HPDE6-E6E7 (cell line): ENCODE measurements around the gene ASH1L.
"Not testable (repeated sequence)": the region's sequence is repeated elsewhere in the genome, so short reads cannot be mapped to it uniquely, and the experiment has no call there.

Experiments used
- DNase-seq: peaks from one replicate; pipeline ENCODE4 v3.0.0; 2011; ENCODE audit warnings: missing footprints; ENCODE audit errors: extremely low spot score

The ASH1L gene

DNA sequence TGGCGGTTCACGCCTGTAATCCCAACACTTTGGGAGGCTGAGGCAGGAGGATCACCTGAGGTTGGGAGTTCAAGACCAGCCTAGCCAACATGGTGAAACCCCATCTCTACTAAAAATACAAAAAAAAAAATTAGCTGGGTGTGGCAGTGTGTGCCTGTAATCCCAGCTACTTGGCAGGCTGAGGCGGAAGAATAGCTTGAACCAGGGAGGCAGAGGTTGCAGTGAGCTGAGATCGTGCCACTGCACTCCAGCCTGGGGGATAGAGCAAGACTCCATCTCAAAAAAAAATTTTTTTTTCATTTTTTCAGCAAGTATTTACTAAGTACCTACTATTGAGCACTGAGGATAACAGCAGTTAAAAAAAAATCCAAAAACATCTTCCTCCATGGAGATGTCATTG is 69.0 kb downstream of the ASH1L start:
- DNase-seq, result not testable (repeated sequence)

DNA sequence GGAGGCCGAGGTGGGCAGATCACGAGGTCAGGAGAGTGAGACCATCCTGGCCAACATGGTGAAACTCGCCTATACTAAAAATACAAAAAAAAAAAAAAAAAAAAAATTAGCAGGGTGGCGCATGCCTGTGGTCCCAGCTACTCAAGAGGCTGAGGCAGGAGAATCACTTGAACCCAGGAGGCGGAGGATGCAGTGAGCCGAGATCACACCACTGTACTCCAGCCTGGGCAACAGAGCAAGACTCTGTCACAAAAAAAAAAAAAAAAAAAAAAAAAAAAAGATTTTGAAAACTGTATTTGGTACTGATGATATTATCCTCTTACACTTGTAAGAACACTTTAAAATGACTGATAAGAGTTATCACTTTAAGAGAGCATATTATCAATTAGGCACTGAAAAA is 74.2 kb downstream of the ASH1L start:
- DNase-seq, result not testable (repeated sequence)

DNA sequence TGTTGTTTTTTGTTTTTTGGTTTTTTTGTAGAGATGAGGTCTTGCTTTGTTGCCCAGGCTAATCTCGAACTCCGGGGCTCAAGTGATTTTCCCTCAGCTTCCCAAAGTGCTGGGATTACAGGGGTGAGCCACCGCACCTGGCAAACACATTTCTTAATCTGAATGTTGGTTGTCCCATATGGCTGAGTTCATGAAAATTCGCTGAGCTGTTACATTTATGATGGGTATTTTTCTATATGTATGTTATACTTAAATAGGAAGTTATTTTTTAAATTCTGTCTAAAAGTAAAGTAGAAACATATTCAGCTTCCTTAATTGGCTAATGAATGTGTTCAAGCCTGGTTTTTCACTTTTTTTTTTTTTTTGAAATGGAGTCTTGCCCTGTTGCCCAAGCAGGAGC is 75.1 kb downstream of the ASH1L start:
- no peak for DNase-seq

DNA sequence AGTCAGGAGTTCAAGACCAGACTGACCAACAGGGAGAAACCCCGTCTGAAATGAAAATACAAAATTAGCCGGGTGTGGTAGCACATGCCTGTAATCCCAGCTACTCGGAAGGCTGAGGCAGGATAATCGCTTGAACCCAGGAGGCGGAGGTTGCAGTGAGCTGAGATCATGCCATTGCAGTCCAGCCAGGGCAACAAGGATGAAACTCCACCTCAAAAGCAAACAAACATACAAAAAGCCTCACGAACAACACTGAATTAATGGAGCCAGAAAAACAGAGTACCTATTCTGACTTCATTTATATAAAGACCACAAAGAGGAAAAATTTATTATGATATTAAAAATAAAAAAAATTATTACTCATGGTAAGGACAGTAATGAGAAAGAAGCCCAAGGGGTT is 75.7 kb downstream of the ASH1L start:
- DNase-seq, result not testable (repeated sequence)

DNA sequence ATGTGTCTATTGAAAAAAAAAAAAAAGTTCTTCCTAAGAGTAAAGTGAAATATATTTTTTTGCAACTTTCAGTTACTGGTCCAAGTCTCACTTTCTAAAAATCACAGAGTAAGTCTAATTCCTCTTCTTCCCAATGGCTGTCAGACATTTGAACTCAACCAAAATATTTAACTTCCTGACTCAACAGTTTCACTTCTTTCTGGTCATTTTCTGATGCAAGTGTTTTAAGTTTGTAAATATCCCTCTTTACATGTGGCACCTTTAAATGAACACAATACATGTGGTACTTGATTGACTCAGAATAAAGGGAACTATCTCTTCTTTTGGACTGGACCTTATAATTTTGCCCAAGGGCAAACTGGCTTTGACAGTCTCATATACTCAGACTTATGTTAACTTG is 76.7 kb downstream of the ASH1L start:
- DNase-seq, result no peak

DNA sequence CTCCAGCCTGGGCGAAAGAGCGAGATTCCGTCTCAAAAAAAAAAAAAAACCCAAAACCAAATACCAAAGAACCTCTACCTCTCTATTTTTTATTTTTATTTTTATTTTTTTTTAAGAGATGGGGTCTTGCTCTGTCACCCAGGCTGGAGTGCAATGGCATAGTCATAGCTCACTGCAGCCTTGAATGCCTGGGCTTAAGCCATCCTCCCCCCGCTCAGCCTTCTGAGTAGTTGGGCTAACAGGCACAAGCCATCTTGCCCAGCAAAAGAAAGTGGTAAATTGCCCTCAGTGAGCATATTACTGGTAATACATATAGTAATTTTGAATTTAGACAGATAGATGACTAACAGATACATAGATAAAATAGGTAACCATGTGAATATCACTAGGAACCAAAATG is 77.4 kb downstream of the ASH1L start:
- DNase-seq, result no peak

DNA sequence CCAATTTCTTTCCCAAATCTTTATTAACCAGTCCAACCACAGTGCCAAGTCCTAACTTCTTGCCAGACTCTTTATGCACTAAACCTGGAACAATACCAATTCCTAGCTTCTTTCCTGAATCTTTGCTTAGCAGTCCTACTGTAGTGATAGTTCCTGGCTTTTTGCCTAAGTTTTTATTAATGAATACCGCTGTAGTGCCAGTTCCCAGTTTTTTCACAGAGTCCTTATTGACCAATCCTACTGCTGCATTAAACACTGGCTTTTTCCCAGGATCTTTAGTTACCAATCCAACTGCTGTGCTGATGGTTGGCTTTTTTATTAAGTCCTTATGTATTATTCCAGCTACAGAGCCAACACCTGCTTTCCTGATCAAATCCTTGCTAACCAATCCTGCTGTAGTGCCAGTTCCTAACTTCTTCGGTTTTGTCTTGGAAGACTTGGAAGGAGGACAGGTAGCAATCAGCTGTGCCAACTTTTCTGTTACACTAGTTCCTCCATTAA is 80.8 kb downstream of the ASH1L start:
- DNase-seq, result no peak

DNA sequence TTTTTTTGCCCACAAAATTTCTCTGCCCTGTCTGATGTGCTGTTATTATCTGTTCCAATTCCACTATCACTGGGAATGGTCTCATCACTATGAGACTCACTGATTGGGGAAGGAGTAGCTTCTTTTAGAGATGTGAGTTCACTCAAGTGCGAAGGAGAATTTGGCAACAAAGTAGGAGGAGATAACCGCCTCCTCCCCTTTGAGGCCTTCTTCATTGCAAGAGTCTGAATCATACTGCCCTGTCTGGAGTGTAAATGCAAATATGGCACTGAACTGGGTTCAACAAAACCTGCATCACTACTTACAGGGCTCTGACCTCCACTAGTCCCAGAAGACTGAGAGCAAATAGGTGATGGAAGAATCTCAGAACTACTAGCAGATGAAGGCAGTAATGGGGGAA is 83.4 kb downstream of the ASH1L start:
- DNase-seq, result no peak

DNA sequence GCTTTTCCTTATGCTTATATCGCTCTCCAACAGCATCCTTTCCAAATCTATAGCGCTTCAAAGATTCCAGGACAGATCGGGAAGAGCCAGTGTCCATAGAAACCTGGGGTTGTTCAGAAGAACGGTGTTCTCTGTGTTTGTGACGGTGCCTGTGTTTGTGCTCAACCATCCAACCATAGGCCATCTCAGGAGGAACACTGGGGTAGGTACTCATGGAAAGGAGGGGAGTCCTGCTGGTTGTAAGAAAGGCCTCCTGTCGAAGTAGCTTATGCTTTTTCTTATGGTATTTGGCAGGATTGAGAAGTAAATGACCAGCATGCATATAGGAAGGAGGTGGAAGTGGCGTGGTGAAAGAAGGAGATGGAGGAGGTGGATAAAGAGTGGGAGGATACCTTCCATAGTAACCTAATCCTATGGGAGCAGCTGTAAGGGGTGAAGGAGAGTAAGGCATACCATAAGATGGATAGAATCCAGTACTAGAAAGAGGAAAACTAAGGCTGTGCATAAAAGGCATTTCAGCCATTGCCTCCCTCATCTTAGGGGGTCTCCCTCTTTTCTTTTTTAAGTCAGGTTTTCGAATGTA is 84.2 kb downstream of the ASH1L start:
- DNase-seq, result no peak

DNA sequence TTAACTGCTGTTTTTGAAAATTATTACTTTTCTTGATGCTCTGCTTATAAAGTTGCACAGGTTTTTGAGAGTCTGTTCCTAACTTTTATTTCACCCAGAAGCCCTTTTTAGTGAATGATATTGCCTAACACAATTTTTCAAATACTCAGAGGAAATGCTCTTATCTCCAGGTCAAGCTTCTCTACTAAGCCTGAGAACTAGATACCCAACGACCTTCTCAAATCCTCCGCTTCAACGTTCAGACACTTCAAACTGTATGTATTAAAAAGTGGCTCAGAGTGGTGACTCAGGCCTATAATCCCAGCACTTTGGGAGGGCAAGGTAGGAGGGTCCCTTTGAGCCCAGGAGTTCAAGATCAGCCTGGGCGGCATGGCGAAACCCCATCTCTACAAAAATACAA is 88.5 kb downstream of the ASH1L start:
- DNase-seq, result no peak

DNA sequence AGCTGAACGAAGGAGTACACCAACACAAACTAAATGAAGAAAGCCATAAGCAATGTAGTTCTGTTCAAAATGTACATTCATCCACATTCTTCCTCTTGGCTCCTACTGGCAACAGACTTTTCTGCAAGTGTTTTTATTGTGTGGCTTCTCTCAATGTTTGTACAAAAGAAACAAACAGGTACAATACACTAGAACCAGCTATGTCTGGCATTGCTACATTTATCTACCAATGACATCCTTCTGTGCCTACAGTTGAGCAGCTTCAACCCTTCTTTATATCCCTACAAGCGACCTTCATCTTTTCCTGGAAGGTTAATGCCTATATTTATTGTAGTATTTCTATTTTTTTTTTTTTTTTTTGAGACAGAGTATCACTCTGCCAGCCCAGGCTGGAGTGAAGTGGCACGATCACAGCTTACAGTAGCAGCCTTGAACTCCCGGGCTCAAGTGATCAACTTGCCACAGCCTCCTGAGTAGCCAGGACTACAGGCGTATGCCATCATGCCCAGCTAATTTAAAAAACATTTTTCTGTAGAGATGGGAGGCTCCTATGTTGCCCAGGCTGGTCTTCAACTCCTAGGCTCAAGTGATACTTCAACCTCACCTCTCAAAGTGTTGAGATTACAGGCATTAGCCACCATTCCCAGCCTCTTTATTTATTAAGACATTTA is 89.3 kb downstream of the ASH1L start:
- DNase-seq, result no peak

DNA sequence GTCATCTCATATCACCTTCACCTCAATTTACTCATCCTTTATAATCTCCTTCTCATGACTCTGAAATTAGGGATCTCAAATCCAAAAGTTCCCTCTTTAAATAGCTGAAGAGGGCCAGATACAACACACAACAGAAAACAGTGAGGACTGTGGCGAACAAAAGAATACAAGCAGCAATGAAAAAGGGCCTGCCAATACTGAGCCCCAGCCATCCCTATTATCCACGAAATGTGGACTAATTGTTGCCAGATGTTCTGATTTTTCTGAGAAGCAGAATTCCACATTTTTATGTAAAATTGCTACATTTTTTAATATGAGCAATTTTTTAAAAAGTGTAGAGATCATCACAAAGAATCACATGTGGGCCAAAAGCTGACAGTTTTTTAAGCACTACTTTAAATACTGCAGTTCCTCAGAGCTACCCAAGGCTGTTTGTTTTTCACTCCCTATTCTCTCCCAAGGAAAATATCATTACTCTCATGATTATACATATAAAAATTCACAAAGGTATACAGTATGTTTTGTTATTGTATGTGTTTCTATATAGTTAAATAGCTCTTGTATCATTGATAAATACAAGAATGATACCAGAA is 90.0 kb downstream of the ASH1L start:
- DNase-seq, result no peak

DNA sequence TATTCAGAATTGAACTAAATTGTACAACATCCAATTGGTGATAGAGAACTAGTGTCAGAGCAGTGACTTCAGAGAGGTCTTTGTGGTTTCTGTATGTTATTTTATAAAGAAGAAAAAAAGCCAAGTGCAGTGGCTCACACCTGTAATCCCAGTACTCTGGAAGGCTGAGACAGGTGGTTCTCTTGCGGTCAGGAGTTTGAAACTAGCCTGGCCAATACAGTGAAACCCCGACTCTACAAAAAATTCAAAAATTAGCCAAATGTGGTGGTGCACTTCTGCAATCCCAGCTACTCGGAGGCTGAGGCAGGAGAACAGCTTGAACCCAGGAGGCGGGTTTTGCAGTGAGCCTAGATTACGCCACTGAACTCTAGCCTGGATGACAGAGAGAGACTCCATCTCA is 90.7 kb downstream of the ASH1L start:
- no peak for DNase-seq

DNA sequence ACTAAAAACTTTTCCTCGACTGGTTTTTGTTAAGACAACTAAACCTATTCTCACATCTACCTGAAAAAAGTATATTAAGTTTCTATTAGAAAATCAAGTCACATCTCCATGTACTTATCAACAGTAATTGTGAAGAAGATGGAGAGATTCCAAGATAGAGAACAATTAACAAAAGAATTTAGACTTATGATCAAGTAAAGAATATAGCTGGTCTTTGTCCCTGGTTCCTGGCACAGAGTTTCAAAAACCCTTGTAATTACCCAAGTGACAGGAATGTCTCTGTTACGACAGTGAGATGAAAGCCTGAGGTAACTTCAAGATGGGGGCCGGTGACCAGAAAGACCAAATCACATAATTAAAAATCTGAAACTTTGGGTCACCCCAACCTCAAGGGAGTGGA is 91.6 kb downstream of the ASH1L start:
- no peak for DNase-seq

DNA sequence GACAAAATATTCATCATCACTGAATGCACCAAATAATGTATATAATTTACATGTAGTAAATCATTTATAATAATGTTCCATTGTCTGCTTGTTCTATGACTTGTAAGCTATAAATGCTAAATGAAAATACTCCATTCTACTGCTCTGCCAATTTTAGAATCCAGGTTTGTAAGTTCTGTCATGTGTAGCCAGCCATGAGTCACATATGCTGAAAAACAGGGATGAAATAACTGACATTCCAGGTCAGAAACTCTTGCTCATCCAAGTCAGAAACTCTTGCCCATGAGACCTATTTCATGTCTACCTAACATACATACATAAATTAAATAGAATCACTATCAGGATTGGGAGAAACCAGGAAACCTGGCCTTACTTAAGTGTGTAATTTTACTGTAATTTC is 95.6 kb downstream of the ASH1L start:
- peak; percentile 11 for DNase-seq

DNA sequence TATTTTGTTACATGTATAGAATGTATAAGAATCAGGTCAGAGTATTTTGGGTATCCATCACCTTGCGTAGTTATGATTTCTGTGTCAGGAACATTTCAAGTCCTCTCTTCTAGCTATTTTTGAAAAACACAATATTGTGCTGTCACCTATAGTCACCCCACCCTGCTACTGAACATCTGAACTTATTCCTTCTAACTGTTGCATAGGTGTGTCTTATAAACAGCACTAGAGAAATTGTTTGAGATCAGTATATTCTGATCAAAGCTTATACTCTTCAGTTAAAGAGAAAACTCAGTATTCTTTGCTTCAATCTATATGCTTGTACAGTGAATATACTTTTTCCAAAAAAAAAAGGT is 96.0 kb downstream of the ASH1L start:
- DNase-seq, result no peak

DNA sequence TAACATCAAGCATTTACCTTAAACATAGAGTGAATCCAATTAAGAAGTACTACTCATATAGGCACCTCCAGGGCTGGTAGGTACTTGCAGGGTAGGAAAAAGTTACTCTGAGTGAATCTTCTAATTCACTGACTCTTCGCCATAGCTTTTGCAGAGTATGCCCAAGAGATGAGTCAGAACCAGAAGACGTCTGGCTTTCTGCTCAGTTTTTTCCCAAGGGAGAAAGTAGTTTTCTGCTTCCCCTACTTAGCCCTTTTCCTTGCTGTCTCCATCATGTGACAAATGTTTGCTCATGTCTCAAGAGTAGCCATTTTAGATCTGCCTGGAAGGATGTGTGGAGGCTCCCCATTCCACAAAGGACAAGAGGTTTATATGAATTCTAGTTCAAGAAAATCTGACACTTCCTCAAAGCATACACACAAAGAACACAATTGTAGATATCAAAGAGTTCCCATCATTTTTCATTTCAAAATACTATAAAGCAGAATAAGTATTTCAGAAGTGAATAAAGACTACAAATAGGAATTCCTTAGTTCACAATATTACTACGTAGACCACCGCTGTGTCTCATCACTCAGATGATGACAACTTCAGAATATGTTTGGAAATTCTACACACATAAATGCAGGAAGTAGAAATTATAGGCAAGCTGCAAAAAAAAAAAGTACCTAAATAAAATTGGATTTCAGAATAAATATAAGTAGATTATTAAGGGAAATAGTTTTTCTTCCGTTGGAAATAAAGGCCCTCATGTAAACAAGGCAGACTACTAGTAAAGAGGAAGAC is 98.5 kb downstream of the ASH1L start:
- no peak for DNase-seq

DNA sequence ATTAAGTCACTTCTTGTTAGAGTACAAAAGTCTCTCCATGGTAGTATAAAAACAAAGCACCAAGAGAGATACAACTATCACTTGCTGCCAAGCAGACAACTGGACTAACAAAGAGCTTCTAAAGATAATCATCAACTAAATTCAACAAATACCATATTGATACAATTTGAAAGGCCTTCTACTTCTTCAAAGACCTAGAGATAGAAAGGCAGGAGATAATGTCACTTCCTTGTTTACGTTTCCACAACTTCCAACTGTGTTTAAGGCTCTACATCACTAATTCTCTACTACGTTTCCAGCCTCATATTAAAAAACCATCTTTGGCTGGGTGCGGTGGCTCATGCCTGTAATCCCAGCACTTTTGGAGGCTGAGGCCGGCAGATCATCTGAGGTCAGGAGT is 104.5 kb downstream of the ASH1L start:
- no peak for DNase-seq

DNA sequence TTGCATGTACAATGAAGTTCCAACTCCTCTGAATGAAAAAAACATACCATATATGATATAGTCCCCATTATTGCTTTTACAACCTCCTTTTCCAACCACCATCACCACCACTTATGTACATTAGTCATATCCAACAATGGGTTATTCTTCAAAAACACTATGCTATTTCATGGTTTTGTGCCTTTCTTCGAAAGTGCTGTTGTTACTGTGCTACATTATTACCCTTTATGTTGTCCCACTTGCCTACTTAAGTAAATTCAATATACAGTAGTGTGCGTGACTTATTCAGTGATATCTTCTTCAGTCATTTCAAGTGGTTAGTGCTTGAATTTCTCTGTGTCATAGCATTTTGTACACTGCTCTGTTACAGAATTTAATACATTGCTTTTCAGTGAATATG is 105.3 kb downstream of the ASH1L start:
- DNase-seq, result no peak

DNA sequence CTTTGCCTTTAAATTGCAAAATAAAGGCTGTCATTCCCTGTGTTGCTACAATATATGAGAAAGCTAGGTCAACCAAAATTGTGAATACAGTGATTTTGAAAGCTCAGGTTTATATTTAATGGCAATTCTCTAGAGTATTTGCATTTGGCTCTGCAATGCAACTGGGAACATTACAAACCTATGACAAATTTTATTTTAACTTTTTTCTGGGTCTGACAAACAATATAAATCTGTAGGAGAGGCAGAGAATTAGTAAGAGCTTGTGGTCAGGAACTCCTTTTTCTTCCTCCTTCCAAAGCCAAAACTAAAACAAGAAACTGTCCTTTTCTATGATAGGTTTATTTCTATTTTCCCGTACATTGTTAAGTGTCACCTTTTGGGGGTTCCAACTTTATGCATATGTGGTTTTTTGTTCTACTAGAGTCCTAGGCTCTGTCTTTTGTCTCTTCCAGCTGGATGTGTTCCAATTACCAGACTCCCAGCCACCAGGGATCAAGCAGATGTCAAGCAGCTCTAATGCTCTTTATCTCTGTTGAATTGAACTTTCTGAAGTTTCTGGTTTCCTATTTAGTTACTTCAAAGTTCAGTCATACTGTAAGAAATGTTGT is 106.9 kb downstream of the ASH1L start:
- DNase-seq, result no peak

DNA sequence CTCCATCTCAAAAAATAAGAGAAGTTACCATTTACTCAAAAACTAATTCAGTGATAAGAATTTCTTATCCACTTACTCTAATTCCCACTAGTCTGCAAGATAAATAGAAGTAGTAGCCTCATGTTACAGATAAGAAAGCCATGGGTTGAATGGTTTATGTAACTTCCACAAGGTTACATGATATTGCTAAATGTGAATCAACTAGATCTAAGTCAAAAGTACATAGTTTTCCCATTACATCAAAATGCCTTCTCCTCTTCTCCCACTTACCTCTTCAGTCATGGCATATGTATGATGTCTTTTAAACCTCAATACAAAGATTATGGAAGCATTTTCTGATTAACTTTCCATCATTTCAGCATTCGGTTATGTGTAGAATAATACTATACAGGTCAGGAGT is 108.5 kb downstream of the ASH1L start:
- DNase-seq, result no peak

DNA sequence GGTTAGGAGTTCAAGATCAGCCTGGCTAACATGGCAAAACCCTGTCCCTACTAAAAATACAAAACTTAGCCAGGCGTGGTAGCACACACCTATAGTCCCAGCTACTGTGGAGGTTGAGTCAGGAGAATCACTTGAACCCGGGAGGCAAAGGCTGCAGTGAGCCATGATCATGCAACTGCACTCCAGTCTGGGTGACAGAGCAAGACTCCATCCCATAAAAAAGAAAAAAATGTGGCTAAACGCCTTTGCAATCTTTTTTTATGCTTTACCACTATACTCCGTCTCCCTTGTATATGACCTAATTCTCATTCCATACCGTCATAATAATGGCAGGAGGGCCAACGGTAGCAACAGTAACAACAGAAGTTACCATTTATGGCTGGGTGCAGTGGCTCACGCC is 109.5 kb downstream of the ASH1L start:
- no peak for DNase-seq
